ENCODE measurements around the gene TUSC2.
"Not testable (repeated sequence)": the region's sequence is repeated elsewhere in the genome, so short reads cannot be mapped to it uniquely, and the experiment has no call there.

TUSC2 gene

DNA sequence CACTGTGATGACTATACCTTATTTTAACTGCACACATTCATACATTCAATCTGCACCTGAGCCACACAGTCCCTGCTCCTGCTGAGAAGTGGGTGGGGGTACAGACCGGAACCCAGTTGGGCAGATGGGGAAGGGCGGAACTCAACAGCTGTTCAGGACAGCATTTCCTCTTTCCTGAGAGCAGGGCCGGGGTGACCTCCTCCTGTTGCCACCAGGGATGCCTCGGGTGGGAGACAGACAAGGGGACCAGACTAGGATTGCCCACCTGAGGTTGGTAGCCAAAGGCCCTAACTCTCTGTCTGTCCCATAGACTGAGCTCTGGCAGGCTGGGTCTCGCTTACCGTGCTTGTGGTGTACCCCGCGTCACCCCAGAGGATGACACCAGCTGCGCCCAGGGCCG lies 9.4 kb downstream of the TUSC2 start:
- peaks cover 20% of the 10 kb centered on the region for H3K36me3 ChIP-seq (ENCODE audit: control insufficient read depth, insufficient read depth, low read length)
- H3K9me3 ChIP-seq (ENCODE audit: control insufficient read depth, low read length) = no peaks in the 10 kb centered on the region
- H3K27me3 ChIP-seq (ENCODE audit: control insufficient read depth, insufficient read depth, low read length, poor library complexity, severe bottlenecking) = no peaks in the 10 kb centered on the region
- H3K27ac ChIP-seq (ENCODE audit: insufficient read depth, low read depth, low read length, poor library complexity, severe bottlenecking) = no peak overlapping the region
- WGBS, 2 experiments = 96% methylated on average over 10 of the region's 10 CpGs
- H3K4me3 ChIP-seq (ENCODE audit: insufficient read depth, low read depth, low read length) = no peak overlapping the region
- H3K4me1 ChIP-seq (ENCODE audit: control insufficient read depth, insufficient read depth, low read length) = peaks cover 29% of the 10 kb centered on the region

DNA sequence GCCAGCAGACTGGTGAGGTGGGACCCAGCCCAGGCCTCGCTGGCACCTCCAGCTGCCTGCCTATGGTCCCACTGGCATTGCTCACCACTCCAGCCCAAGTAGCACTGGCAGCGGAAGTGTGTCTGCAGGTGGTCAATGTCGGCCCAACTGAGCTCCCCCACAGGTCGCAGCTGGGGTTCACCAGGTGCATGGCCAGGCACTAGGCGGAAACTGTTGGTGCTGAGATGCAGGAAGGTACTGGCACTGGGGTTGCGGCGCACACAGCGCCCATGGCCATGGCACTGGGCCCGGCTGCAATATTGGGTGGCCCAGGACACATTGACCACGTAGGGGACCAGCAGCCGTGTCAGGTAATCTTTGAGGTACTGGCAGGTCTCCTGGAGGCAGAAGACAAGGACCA lies 9.9 kb downstream of the TUSC2 start:
- Histone ChIP-seq H3K27ac (ENCODE audit: insufficient read depth, low read depth, low read length, poor library complexity, severe bottlenecking) (no peak overlapping the region), H3K4me1 (ENCODE audit: control insufficient read depth, insufficient read depth, low read length) (peaks cover 29% of the 10 kb centered on the region), H3K27me3 (ENCODE audit: control insufficient read depth, insufficient read depth, low read length, poor library complexity, severe bottlenecking) (no peaks in the 10 kb centered on the region), H3K36me3 (ENCODE audit: control insufficient read depth, insufficient read depth, low read length) (peaks cover 20% of the 10 kb centered on the region), H3K4me3 (ENCODE audit: insufficient read depth, low read depth, low read length) (no peak overlapping the region), H3K9me3 (ENCODE audit: control insufficient read depth, low read length) (no peaks in the 10 kb centered on the region)
- WGBS, 2 experiments = 96% methylated on average over 11 of the region's 11 CpGs

DNA sequence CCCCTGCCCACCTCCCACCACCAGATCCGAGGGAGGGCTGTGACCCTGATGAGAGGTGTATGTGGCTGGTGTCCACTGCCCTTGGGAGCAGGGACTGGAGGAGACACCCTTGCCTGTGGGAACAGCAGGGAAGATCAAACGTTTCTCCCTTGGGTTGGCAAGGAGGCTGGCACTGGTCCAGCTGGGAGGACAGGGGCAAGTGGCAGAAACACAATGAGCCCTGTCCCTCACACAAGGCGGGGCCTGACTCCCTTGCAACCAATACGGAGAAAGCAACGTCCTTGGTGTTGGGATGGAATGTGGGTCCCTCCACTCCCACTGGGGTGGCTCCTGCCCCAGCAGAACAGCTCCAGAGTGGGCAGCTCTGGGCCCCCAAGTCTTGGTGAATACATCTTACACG lies 10.7 kb downstream of the TUSC2 start:
- H3K27ac ChIP-seq (ENCODE audit: insufficient read depth, low read depth, low read length, poor library complexity, severe bottlenecking) = no peak overlapping the region
- H3K4me1 ChIP-seq (ENCODE audit: control insufficient read depth, insufficient read depth, low read length) = peaks cover 20% of the 10 kb centered on the region
- no peaks in the 10 kb centered on the region for H3K9me3 ChIP-seq (ENCODE audit: control insufficient read depth, low read length)
- H3K27me3 ChIP-seq (ENCODE audit: control insufficient read depth, insufficient read depth, low read length, poor library complexity, severe bottlenecking) = no peaks in the 10 kb centered on the region
- no peak overlapping the region for H3K4me3 ChIP-seq (ENCODE audit: insufficient read depth, low read depth, low read length)
- peaks cover 20% of the 10 kb centered on the region for H3K36me3 ChIP-seq (ENCODE audit: control insufficient read depth, insufficient read depth, low read length)
- 90 to 93% methylated on average over 6 of the region's 6 CpGs for WGBS, 2 experiments

DNA sequence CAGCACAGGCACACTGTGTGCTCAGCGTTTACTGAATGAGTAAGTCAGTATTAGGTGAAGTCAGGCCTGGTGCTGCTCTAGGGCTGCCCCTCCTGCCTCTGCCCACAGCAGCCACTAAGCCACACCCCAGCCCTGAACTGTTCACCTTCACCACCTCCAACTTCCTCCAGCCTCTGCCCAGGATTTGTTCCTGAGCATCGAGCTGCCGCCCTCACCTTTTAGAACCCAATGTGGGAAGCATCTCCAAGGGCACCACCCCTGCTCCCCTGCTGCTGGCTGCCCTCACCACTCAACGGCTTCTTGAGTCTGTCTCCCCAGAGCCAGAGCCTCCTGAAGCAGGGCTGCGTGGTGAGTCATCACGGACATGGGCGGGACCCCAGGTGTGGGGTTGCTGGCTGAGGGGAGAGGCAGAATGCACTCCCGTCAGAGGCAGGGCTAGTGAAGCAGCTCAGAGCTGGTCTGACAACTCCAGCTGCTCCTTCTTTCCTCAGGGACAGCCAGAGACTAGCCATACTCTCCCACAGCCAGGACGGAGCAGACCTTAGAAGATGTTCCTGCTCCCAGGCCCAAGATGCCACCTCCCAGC lies 11.3 kb downstream of the TUSC2 start:
- no peak overlapping the region for H3K4me3 ChIP-seq (ENCODE audit: insufficient read depth, low read depth, low read length)
- peaks cover 20% of the 10 kb centered on the region for H3K36me3 ChIP-seq (ENCODE audit: control insufficient read depth, insufficient read depth, low read length)
- 86 to 87% methylated on average over 9 of the region's 9 CpGs for WGBS, 2 experiments
- H3K4me1 ChIP-seq (ENCODE audit: control insufficient read depth, insufficient read depth, low read length) = peaks cover 16% of the 10 kb centered on the region
- H3K27ac ChIP-seq (ENCODE audit: insufficient read depth, low read depth, low read length, poor library complexity, severe bottlenecking) = no peak overlapping the region
- H3K9me3 ChIP-seq (ENCODE audit: control insufficient read depth, low read length) = no peaks in the 10 kb centered on the region
- no peaks in the 10 kb centered on the region for H3K27me3 ChIP-seq (ENCODE audit: control insufficient read depth, insufficient read depth, low read length, poor library complexity, severe bottlenecking)

DNA sequence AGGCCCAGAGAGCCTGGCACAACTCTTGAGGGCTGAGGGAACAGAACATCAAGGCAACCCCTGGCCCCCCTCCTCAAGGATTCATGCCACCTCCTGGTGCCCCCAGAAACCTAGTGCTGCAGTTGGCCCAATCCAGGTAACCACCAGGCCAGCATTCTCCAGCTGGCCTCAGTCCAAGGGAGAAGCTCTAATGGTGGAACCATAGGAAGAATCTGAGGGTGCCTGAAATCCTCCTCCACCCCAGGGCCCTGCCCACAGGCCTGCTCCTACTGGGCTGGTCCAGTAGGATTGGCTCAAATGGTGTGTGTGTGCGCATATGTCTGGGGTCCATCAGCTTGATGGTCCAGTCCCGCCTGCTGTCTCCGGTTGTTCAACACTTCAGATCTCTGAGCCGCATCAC lies 13.2 kb downstream of the TUSC2 start:
- Histone ChIP-seq H3K27me3 (ENCODE audit: control insufficient read depth, insufficient read depth, low read length, poor library complexity, severe bottlenecking) (no peaks in the 10 kb centered on the region), H3K27ac (ENCODE audit: insufficient read depth, low read depth, low read length, poor library complexity, severe bottlenecking) (no peak overlapping the region)
- 92 to 95% methylated on average over 4 of the region's 4 CpGs for WGBS, 2 experiments

DNA sequence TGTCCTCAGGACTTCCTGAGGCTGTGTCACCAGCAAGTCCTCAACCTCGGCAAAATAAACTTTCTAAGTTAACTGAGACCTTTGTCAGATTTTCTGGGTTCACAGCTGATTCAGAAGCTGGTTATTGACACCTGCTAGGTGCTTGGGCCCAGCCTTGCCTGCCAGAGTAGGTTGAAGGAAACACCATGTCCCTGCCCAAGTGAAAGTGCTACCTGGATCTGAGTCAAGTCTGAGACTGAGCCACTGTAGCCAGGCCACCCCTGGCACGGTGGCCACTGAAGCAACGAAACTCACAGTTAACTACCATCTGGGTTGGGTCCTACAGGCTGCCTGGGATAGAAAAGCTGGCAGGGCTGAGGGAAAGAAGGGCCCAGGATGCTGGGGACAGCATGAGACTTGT lies 13.7 kb downstream of the TUSC2 start:
- H3K9me3 ChIP-seq (ENCODE audit: control insufficient read depth, low read length) = no peaks in the 10 kb centered on the region
- H3K36me3 ChIP-seq (ENCODE audit: control insufficient read depth, insufficient read depth, low read length) = peaks cover 16% of the 10 kb centered on the region
- no peak overlapping the region for H3K4me3 ChIP-seq (ENCODE audit: insufficient read depth, low read depth, low read length)
- H3K4me1 ChIP-seq (ENCODE audit: control insufficient read depth, insufficient read depth, low read length) = peaks cover 7% of the 10 kb centered on the region
- no peaks in the 10 kb centered on the region for H3K27me3 ChIP-seq (ENCODE audit: control insufficient read depth, insufficient read depth, low read length, poor library complexity, severe bottlenecking)
- 96 to 98% methylated on average over 3 of the region's 3 CpGs for WGBS, 2 experiments
- H3K27ac ChIP-seq (ENCODE audit: insufficient read depth, low read depth, low read length, poor library complexity, severe bottlenecking) = no peak overlapping the region

More for the DNA sequence above, 13.2 kb downstream of the TUSC2 start:
- H3K36me3 ChIP-seq (ENCODE audit: control insufficient read depth, insufficient read depth, low read length) = peaks cover 20% of the 10 kb centered on the region
- H3K9me3 ChIP-seq (ENCODE audit: control insufficient read depth, low read length) = no peaks in the 10 kb centered on the region
- H3K4me3 ChIP-seq (ENCODE audit: insufficient read depth, low read depth, low read length) = no peak overlapping the region
- H3K4me1 ChIP-seq (ENCODE audit: control insufficient read depth, insufficient read depth, low read length) = peaks cover 8% of the 10 kb centered on the region

DNA sequence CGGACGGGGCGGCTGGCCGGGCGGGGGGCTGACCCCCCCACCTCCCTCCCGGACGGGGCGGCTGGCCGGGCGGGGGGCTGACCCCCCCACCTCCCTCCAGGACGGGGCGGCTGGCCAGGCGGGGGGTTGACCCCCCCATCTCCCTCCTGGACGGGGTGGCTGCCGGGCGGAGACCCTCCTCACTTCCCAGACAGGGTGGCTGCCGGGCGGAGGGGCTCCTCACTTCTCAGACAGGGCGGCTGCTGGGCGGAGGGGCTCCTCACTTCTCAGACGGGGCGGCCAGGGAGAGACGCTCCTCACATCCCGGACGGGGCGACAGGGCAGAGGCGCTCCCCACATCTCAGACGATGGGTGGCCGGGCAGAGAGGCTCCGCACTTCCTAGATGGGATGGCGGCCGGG lies 16.0 kb downstream of the TUSC2 start:
- H3K9me3 ChIP-seq (ENCODE audit: control insufficient read depth, low read length); H3K4me3 ChIP-seq (ENCODE audit: insufficient read depth, low read depth, low read length); H3K27ac ChIP-seq (ENCODE audit: insufficient read depth, low read depth, low read length, poor library complexity, severe bottlenecking); H3K4me1 ChIP-seq (ENCODE audit: control insufficient read depth, insufficient read depth, low read length); H3K27me3 ChIP-seq (ENCODE audit: control insufficient read depth, insufficient read depth, low read length, poor library complexity, severe bottlenecking); H3K36me3 ChIP-seq (ENCODE audit: control insufficient read depth, insufficient read depth, low read length): not testable (repeated sequence)
- 93% methylated on average over 15 to 27 of the region's 32 CpGs for WGBS, 2 experiments

DNA sequence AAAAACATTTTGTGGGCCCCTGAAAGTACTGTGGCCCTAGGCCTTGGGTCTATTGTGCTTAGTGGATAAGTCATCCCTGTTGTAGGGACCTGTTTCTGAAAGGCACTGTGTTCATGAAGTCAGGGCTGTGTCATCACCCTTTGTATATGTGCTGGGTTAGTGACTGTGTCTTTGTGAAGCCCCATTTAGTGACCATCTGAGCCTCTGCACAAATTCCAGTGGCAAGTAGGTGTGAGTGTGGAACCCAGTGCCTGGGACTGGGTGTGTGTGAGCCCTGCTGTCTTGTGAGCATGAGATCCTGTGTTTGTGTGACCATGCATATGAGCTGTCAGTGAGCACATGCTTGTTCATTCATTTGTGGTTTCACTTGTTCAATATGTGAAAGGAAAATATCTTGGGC lies 23.4 kb downstream of the TUSC2 start:
- Histone ChIP-seq H3K4me3 (ENCODE audit: insufficient read depth, low read depth, low read length) (no peak overlapping the region), H3K27me3 (ENCODE audit: control insufficient read depth, insufficient read depth, low read length, poor library complexity, severe bottlenecking) (no peaks in the 10 kb centered on the region), H3K4me1 (ENCODE audit: control insufficient read depth, insufficient read depth, low read length) (peaks cover 3% of the 10 kb centered on the region), H3K27ac (ENCODE audit: insufficient read depth, low read depth, low read length, poor library complexity, severe bottlenecking) (no peak overlapping the region), H3K36me3 (ENCODE audit: control insufficient read depth, insufficient read depth, low read length) (no peaks in the 10 kb centered on the region), H3K9me3 (ENCODE audit: control insufficient read depth, low read length) (no peaks in the 10 kb centered on the region)

DNA sequence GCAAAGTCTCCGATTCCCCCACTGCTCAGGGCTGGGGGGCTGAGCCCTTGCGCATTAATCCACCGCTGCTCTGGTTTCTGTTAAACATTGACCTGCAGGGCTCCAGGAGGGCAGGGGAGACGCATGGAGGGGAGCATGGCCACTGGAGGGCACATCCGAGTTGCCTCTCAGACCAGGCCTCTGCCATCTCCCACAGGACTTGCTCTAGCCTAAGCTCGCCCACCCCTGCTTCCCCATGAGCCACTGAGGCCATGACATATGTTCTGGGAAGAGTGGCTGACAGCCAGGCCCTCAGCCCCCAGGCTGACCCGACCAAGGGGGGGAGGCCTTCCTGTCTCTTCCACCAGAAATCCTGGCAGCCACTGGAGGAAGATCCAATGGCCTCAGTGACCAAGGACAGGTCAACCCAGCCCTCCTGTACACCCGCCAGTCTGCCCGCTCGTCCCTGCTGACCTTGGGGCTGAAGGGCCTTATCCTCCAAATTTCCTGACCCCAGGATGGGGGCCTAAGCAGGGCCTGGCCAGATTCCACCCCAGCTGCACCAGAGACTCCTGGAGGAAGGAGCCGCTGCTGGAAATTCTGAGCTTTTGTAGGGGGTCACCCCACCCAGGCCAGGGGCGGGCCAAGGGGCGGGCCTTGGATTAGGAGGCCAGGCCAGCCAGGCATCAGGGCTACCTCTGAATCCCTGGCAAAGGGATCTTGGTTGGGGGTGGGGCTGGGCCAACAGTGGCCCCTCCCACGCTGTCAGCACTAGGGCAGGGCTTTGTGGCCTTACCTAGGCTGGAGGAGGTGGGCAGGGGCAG lies 24.8 kb downstream of the TUSC2 start, which contains the start of gene HYAL1:
HYAL1 (minus strand) TSS at position 562 of the 803 bp plus-strand sequence. CDS start 618 bp downstream, outside the sequence.
- Histone ChIP-seq H3K27ac (ENCODE audit: insufficient read depth, low read depth, low read length, poor library complexity, severe bottlenecking) (peak within 1 kb of the TSS; percentile 33), H3K36me3 (ENCODE audit: control insufficient read depth, insufficient read depth, low read length) (no peaks in the 10 kb centered on the region), H3K9me3 (ENCODE audit: control insufficient read depth, low read length) (no peaks in the 10 kb centered on the region), H3K4me3 (ENCODE audit: insufficient read depth, low read depth, low read length) (no peak within 1 kb of the TSS), H3K4me1 (ENCODE audit: control insufficient read depth, insufficient read depth, low read length) (peaks cover 10% of the 10 kb centered on the region), H3K27me3 (ENCODE audit: control insufficient read depth, insufficient read depth, low read length, poor library complexity, severe bottlenecking) (no peaks in the 10 kb centered on the region)
- 70 to 75% methylated on average over 14 of the region's 14 CpGs for WGBS, 2 experiments

DNA sequence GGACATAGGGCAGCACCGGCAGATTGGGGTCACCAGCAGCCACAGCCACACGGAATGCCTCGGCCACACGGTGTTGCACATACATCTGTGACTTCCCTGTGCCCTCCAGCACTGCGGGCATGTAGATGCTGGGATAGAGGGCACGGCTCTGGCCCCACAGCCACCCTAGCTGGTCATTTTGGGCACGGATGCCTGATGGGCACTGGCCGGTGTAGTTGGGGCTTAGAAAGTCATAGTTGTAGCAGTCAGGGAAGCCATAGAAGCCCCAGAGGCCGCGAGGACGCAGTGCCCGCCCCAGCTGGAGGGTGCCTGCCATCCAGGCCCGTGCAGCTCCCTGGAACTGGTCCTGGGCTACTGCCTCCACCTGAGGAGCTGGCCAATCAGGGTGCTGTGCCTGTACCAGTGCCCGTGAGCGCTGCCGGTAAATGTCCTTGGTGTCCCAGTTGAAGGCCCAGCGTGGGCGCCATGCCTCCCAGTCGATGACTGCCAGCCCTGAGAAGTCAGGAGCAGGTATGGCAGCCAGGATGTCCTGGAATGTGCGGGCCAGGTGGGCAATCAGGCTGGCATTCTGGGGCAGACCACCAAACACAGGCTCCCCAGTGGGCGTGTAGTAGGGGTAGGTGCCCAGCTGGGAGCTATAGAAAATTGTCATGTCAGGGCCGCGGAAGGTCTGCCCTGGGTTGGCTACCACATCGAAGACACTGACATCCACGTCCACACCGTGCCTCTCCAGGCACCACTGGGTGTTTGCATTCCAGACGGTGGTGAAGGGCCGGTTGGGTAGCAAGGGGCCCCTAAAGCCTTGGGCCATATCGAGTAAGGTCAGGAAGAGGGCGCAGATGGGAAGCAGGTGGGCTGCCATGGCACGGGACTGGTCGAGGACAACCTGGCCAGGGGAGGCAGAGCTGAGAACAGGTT lies 25.7 kb downstream of the TUSC2 start:
- Histone ChIP-seq H3K27ac (ENCODE audit: insufficient read depth, low read depth, low read length, poor library complexity, severe bottlenecking) (no peak overlapping the region), H3K9me3 (ENCODE audit: control insufficient read depth, low read length) (no peaks in the 10 kb centered on the region), H3K4me1 (ENCODE audit: control insufficient read depth, insufficient read depth, low read length) (peaks cover 12% of the 10 kb centered on the region), H3K27me3 (ENCODE audit: control insufficient read depth, insufficient read depth, low read length, poor library complexity, severe bottlenecking) (no peaks in the 10 kb centered on the region), H3K4me3 (ENCODE audit: insufficient read depth, low read depth, low read length) (no peak overlapping the region), H3K36me3 (ENCODE audit: control insufficient read depth, insufficient read depth, low read length) (no peaks in the 10 kb centered on the region)
- 93 to 94% methylated on average over 32 of the region's 32 CpGs for WGBS, 2 experiments
